GM12874 (cell line): ENCODE data around the gene TIMM10.

Source experiments
- TF ChIP-seq, protein P1 (sequence below): IDR thresholded peaks from 2 replicates; pipeline ENCODE4 v1.5.1; 2011; ENCODE audit warnings: low read depth, mild to moderate bottlenecking, control low read depth, low read length, moderate library complexity; ENCODE audit not compliant: insufficient read depth

The TIMM10 gene, protein sequence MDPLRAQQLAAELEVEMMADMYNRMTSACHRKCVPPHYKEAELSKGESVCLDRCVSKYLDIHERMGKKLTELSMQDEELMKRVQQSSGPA

DNA sequence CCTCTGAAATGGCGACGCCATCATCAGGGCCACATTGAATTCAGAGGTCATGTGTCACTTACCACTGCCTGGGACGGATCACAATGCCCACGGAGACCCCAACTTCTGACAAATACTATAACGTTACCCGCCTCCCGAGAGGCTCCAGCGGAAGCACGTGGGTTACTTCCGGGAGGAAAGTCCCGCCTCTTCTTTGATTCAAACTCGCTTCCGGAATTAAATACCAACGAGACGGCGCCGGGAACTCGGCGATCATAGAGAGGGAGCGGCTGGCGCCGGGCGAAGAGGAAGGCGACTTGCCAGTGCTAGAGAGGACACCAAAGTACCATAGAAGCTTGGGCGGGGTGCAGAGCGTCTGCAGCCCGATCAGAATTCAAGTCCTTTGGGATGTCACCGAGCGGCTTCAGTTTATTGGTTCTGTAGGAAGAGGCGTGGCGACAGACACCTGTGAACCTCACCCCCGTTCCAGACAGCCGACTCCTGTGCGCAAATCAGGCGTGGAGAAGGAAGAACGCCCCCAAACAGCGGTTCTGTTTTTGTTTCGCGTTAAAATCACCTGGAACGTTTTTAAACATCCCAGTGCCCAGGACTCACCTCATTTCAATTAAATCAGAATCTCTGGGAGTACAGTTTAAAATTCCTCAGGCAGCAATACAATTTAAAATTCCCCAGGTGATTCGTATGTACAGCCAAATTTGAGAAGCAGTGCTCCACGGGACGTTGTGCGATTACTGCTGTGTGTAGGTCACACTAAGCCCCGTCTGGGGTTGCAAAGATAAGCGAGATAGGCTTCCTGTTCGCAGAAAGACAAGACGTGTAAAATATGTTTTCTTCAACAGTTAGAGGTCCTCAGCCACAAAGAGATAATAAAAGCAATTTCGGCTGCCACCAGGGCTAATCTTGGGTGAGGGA is at the start of gene TIMM10:
TIMM10 (minus strand) TSS at position 159 of the 912 bp plus-strand sequence. CDS start 565 bp downstream, outside the sequence.
- TF ChIP-seq, protein P1, sequence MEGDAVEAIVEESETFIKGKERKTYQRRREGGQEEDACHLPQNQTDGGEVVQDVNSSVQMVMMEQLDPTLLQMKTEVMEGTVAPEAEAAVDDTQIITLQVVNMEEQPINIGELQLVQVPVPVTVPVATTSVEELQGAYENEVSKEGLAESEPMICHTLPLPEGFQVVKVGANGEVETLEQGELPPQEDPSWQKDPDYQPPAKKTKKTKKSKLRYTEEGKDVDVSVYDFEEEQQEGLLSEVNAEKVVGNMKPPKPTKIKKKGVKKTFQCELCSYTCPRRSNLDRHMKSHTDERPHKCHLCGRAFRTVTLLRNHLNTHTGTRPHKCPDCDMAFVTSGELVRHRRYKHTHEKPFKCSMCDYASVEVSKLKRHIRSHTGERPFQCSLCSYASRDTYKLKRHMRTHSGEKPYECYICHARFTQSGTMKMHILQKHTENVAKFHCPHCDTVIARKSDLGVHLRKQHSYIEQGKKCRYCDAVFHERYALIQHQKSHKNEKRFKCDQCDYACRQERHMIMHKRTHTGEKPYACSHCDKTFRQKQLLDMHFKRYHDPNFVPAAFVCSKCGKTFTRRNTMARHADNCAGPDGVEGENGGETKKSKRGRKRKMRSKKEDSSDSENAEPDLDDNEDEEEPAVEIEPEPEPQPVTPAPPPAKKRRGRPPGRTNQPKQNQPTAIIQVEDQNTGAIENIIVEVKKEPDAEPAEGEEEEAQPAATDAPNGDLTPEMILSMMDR = no peak

DNA sequence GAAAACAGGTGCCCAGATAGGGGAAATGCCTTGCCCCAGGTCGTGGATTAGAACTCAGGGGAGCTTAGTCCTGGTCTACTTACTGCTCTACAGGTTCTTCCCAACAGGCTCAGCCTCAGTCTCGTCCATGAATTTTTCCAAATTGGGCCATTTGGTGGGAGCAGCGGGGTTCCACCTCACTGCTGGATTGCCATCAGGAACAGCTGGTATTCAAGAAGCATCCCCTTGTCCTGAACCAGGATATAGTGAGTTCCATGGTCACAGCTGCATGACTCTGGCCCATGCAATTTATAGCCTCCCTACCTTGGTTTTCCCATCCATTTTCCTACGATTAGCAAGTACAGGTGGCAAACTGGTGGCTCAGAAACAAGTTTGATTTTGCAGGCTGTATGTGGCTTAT is 43.5 kb upstream of the TIMM10 start:
- TF ChIP-seq, protein P1 = no peak

DNA sequence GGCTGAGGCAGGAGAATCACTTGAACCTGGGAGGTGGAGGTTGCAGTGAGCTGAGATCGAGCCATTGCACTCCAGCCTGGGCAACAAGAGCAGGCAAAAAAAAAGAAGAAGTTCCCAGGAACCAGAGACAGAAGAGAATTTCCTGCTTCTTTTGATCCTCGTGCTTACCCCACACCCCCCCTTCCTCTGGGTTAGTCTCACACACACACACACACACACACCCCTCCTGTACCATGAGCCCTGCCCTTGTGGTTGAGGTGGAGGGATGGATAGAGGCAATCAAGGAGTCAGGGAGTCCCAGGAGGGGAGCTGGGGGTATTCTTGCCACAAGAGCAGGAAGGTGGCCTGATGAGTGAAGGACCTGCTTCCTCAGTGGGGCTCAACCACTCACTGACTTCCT is 41.1 kb upstream of the TIMM10 start:
- TF ChIP-seq, protein P1 = no peak

DNA sequence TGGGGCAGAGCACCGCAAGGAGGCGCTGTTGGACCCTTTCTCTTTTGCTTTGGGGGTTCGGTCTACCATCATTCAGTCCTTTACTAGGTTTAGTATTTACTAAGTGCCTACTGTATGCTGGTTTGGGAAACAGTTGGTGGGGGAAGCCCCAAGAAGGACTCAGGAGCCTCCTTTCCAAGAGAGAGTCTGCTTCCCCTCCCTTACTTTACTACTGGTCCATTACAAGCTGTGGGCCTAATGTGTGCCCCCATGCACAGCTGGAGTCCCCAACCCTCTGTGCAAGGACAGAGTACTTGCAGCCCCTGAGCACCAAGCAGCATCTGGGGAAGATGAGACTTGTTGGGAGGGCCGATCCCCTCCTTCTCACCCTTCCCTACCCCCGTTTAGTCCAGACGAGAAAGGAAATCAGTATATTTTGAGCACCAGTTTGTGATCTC is 37.8 kb upstream of the TIMM10 start:
- TF ChIP-seq, protein P1 = peak; percentile 93

DNA sequence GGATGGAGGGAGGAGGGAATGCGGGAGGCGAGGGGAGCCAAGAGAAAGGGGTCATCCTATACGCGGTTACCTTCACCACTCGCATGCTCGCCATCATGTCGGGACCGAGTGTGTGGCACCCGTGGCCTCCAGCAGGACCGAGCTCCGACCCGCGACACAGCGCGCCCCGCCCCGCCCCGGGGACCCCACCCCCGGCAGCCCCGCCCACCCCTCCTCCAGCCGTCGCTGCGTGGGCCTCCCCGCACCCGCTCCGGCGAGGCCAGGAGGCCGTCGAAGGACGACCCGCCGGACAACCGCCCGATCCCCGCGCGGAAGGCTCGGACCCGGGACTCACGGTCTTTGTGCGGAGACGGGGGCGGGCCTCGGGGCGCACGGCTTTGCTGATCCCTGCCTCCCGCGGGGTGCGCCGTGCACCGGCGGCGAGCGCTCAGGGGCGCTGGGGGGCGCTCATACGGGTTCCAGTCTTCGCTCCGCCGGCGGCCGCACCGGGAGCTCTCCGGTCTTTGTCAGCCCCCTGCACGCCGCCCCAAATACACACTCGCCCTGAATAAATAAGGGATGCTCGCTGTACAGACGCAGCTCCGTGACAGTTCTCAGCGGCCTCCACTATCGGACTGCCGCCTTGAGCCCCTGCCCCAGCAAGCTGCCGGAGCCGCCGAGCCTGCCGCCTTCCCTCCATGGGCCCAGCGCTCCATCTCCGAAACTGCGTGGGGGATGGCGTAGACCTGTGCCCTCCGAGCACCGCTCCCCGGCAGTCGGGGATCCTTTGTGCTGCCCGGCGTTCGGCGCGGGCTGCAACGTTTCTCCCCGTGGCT is 37.2 kb upstream of the TIMM10 start, which contains the start of gene UBE2L6:
UBE2L6 (minus strand) TSS at position 158 of the 815 bp plus-strand sequence; CDS start at position 97, 61 bp downstream.
- TF ChIP-seq, protein P1 = peak; percentile 64

DNA sequence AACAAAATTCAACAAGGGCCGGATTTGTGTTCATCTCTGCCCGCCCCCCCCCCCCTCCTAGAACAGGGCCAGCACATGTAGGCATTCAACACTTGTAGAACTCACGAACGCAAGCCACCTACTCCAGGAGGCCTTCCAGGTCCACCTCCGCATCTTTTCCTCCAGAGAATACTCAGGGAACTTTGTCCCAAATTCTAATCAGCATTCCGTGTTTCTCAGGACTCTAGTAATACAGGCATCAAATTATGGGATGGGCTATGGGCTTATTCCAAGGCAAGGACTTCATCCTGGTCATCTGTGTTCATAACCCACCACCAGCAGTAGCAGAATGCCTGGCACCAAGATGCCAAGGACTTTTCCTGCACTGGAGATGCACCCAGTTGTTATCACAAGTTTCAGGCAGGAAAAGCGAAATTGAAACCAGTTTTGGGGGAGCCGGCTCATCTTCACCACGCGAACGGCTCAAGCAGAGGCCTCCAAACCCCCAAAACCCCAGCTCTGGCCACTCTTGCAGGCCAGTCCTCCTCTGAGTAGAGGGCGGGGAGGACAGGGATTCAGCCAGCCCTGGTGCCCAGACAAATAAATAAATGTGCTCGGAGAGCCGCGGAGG is 36.5 kb upstream of the TIMM10 start:
- TF ChIP-seq, protein P1 = no peak
